ENCODE measurements around the gene NDUFAF8.
A peak's percentile ranks its signal among the peaks of the same experiment; 100 is the strongest.

NDUFAF8 gene

GRCh38 chr17:81264640-81265039 lies 25.5 kb downstream of the NDUFAF8 start:
- 97% methylated on average over 12 of the region's 12 CpGs for WGBS (ENCODE audit: insufficient coverage)
- Histone ChIP-seq H3K4me3 (ENCODE audit: control insufficient read depth in 1 of 7, extremely low read depth in 1 of 7, insufficient read depth in 4 of 7, low read depth in 2 of 7, low read length in 6 of 7) (no peak overlapping the region), H3K9me3 (ENCODE audit: control extremely low read depth in 1 of 5, control insufficient read depth in 4 of 5, insufficient read depth in 2 of 5, low read depth in 1 of 5, low read length in 4 of 5) (no peaks in the 10 kb centered on the region), H3K27me3 (replicated peaks in 2 of 5; ENCODE audit: control insufficient read depth in 4 of 5, insufficient read depth in 5 of 5, low read length in 4 of 5) (no peaks in the 10 kb centered on the region), H3K36me3 (ENCODE audit: control insufficient read depth in 4 of 4, insufficient read depth in 4 of 4, low read length in 3 of 4) (peaks cover 16 to 79% (median 60%) of the 10 kb centered on the region in 4 experiments), H3K4me1 (ENCODE audit: control extremely low read depth in 1 of 4, control insufficient read depth in 4 of 4, insufficient read depth in 4 of 4, low read length in 3 of 4) (no peaks in the 10 kb centered on the region), H3K27ac (ENCODE audit: insufficient read depth in 1 of 2, low read depth in 1 of 2, low read length in 2 of 2, poor library complexity in 1 of 2, severe bottlenecking in 2 of 2) (no peak overlapping the region)
- POLR2A ChIA-PET = no interaction called here
- CTCF ChIA-PET = interaction anchor here (1.0 to 1.1 kb wide), 2 partner anchors 26 to 336 kb away, joined by 3 read pairs; no protein-coding TSS in a partner anchor
- DNase-seq = no peak

- H3K4me3 ChIP-seq (ENCODE audit: control insufficient read depth in 1 of 7, extremely low read depth in 1 of 7, insufficient read depth in 4 of 7, low read depth in 2 of 7, low read length in 6 of 7) = no peak overlapping the region
- H3K4me1 ChIP-seq (ENCODE audit: control extremely low read depth in 1 of 4, control insufficient read depth in 4 of 4, insufficient read depth in 4 of 4, low read length in 3 of 4) = no peaks in the 10 kb centered on the region
- ChIA-PET CTCF (no interaction called here), POLR2A (no interaction called here)
- WGBS (ENCODE audit: insufficient coverage) = 97% methylated on average over 22 of the region's 22 CpGs
- H3K27ac ChIP-seq (ENCODE audit: insufficient read depth in 1 of 2, low read depth in 1 of 2, low read length in 2 of 2, poor library complexity in 1 of 2, severe bottlenecking in 2 of 2) = no peak overlapping the region
- H3K27me3 ChIP-seq (replicated peaks in 2 of 5; ENCODE audit: control insufficient read depth in 4 of 5, insufficient read depth in 5 of 5, low read length in 4 of 5) = no peaks in the 10 kb centered on the region
- no peak for DNase-seq
- H3K9me3 ChIP-seq (ENCODE audit: control extremely low read depth in 1 of 5, control insufficient read depth in 4 of 5, insufficient read depth in 2 of 5, low read depth in 1 of 5, low read length in 4 of 5) = no peaks in the 10 kb centered on the region
- H3K36me3 ChIP-seq (ENCODE audit: control insufficient read depth in 4 of 4, insufficient read depth in 4 of 4, low read length in 3 of 4) = peaks cover 20 to 78% (median 59%) of the 10 kb centered on the region in 4 experiments
Measured at GRCh38 chr17:81265576-81265975, 26.5 kb downstream of the NDUFAF8 start.

- Histone ChIP-seq H3K27ac (ENCODE audit: insufficient read depth in 1 of 2, low read depth in 1 of 2, low read length in 2 of 2, poor library complexity in 1 of 2, severe bottlenecking in 2 of 2) (no peak overlapping the region), H3K36me3 (ENCODE audit: control insufficient read depth in 4 of 4, insufficient read depth in 4 of 4, low read length in 3 of 4) (peaks cover 20 to 70% (median 48%) of the 10 kb centered on the region in 4 experiments), H3K9me3 (ENCODE audit: control extremely low read depth in 1 of 5, control insufficient read depth in 4 of 5, insufficient read depth in 2 of 5, low read depth in 1 of 5, low read length in 4 of 5) (no peaks in the 10 kb centered on the region), H3K4me1 (ENCODE audit: control extremely low read depth in 1 of 4, control insufficient read depth in 4 of 4, insufficient read depth in 4 of 4, low read length in 3 of 4) (peaks cover under 1 to 8% (median 3%) of the 10 kb centered on the region in 4 experiments), H3K27me3 (replicated peaks in 2 of 5; ENCODE audit: control insufficient read depth in 4 of 5, insufficient read depth in 5 of 5, low read length in 4 of 5) (no peaks in the 10 kb centered on the region), H3K4me3 (ENCODE audit: control insufficient read depth in 1 of 7, extremely low read depth in 1 of 7, insufficient read depth in 4 of 7, low read depth in 2 of 7, low read length in 6 of 7) (no peak overlapping the region)
- no peak for DNase-seq
- ChIA-PET CTCF (interaction anchor here (0.6 to 0.7 kb wide), 2 partner anchors 10 to 217 kb away, joined by 3 read pairs; no protein-coding TSS in a partner anchor), POLR2A (no interaction called here)
- WGBS (ENCODE audit: insufficient coverage) = 90% methylated on average over 3 of the region's 6 CpGs
Measured at GRCh38 chr17:81267390-81268067, 28.4 kb downstream of the NDUFAF8 start.

GRCh38 chr17:81270279-81270678 lies 31.2 kb downstream of the NDUFAF8 start:
- Histone ChIP-seq H3K36me3 (ENCODE audit: control insufficient read depth in 4 of 4, insufficient read depth in 4 of 4, low read length in 3 of 4) (peaks cover 18 to 73% (median 41%) of the 10 kb centered on the region in 4 experiments), H3K9me3 (ENCODE audit: control extremely low read depth in 1 of 5, control insufficient read depth in 4 of 5, insufficient read depth in 2 of 5, low read depth in 1 of 5, low read length in 4 of 5) (no peaks in the 10 kb centered on the region), H3K27me3 (replicated peaks in 2 of 5; ENCODE audit: control insufficient read depth in 4 of 5, insufficient read depth in 5 of 5, low read length in 4 of 5) (no peaks in the 10 kb centered on the region), H3K4me1 (ENCODE audit: control extremely low read depth in 1 of 4, control insufficient read depth in 4 of 4, insufficient read depth in 4 of 4, low read length in 3 of 4) (peaks cover 3 to 17% (median 12%) of the 10 kb centered on the region in 4 experiments), H3K27ac (ENCODE audit: insufficient read depth in 1 of 2, low read depth in 1 of 2, low read length in 2 of 2, poor library complexity in 1 of 2, severe bottlenecking in 2 of 2) (no peak overlapping the region), H3K4me3 (ENCODE audit: control insufficient read depth in 1 of 7, extremely low read depth in 1 of 7, insufficient read depth in 4 of 7, low read depth in 2 of 7, low read length in 6 of 7) (no peak overlapping the region)
- DNase-seq = no peak
- CTCF ChIA-PET = interaction anchor here (1.1 to 1.7 kb wide), 3 partner anchors 12 to 22 kb away, joined by 3 to 5 read pairs (median 4); no protein-coding TSS in a partner anchor
- POLR2A ChIA-PET = no interaction called here
- WGBS (ENCODE audit: insufficient coverage) = 96% methylated on average over 18 of the region's 18 CpGs

- DNase-seq = no peak
- WGBS (ENCODE audit: insufficient coverage) = 98% methylated on average over 10 of the region's 12 CpGs
- Histone ChIP-seq H3K4me1 (ENCODE audit: control extremely low read depth in 1 of 4, control insufficient read depth in 4 of 4, insufficient read depth in 4 of 4, low read length in 3 of 4) (peaks cover 3 to 17% (median 12%) of the 10 kb centered on the region in 4 experiments), H3K36me3 (ENCODE audit: control insufficient read depth in 4 of 4, insufficient read depth in 4 of 4, low read length in 3 of 4) (peaks cover 13 to 71% (median 42%) of the 10 kb centered on the region in 4 experiments), H3K4me3 (ENCODE audit: control insufficient read depth in 1 of 7, extremely low read depth in 1 of 7, insufficient read depth in 4 of 7, low read depth in 2 of 7, low read length in 6 of 7) (no peak overlapping the region), H3K27ac (ENCODE audit: insufficient read depth in 1 of 2, low read depth in 1 of 2, low read length in 2 of 2, poor library complexity in 1 of 2, severe bottlenecking in 2 of 2) (no peak overlapping the region), H3K9me3 (ENCODE audit: control extremely low read depth in 1 of 5, control insufficient read depth in 4 of 5, insufficient read depth in 2 of 5, low read depth in 1 of 5, low read length in 4 of 5) (no peaks in the 10 kb centered on the region), H3K27me3 (replicated peaks in 2 of 5; ENCODE audit: control insufficient read depth in 4 of 5, insufficient read depth in 5 of 5, low read length in 4 of 5) (no peaks in the 10 kb centered on the region)
- POLR2A ChIA-PET = interaction anchor here (0.6 kb wide), 1 partner anchor 365 kb away, joined by 3 read pairs; no protein-coding TSS in a partner anchor
- CTCF ChIA-PET = interaction anchor here (0.7 to 1.6 kb wide), 2 partner anchors 18 to 21 kb away, joined by 3 to 5 read pairs; no protein-coding TSS in a partner anchor
Measured at GRCh38 chr17:81271226-81271625, 32.1 kb downstream of the NDUFAF8 start.

- WGBS (ENCODE audit: insufficient coverage) = 31% methylated on average over 7 of the region's 12 CpGs
- H3K4me3 ChIP-seq (ENCODE audit: control insufficient read depth in 1 of 7, extremely low read depth in 1 of 7, insufficient read depth in 4 of 7, low read depth in 2 of 7, low read length in 6 of 7) = peak overlapping the region in 1 of 7 experiments; percentile 12
- ChIA-PET CTCF (no interaction called here), POLR2A (no interaction called here)
- peaks cover 3 to 17% (median 12%) of the 10 kb centered on the region in 4 experiments for H3K4me1 ChIP-seq (ENCODE audit: control extremely low read depth in 1 of 4, control insufficient read depth in 4 of 4, insufficient read depth in 4 of 4, low read length in 3 of 4)
- H3K27me3 ChIP-seq (replicated peaks in 2 of 5; ENCODE audit: control insufficient read depth in 4 of 5, insufficient read depth in 5 of 5, low read length in 4 of 5) = no peaks in the 10 kb centered on the region
- H3K27ac ChIP-seq (ENCODE audit: insufficient read depth in 1 of 2, low read depth in 1 of 2, low read length in 2 of 2, poor library complexity in 1 of 2, severe bottlenecking in 2 of 2) = no peak overlapping the region
- peak in 1 of 3 donors; percentile 58 for DNase-seq
- H3K36me3 ChIP-seq (ENCODE audit: control insufficient read depth in 4 of 4, insufficient read depth in 4 of 4, low read length in 3 of 4) = peaks cover 13 to 74% (median 45%) of the 10 kb centered on the region in 4 experiments
- no peaks in the 10 kb centered on the region for H3K9me3 ChIP-seq (ENCODE audit: control extremely low read depth in 1 of 5, control insufficient read depth in 4 of 5, insufficient read depth in 2 of 5, low read depth in 1 of 5, low read length in 4 of 5)
Measured at GRCh38 chr17:81272616-81273015, 33.5 kb downstream of the NDUFAF8 start.
